Embryonic facial prominence (tissue), 1 donor: ENCODE data around the gene YBX3.
"Not testable (repeated sequence)": the region's sequence is repeated elsewhere in the genome, so short reads cannot be mapped to it uniquely, and the experiment has no call there.

Experiments
- DNase-seq: peaks from one replicate; pipeline ENCODE4 v3.0.0-alpha.2; 2016; ENCODE audit errors: extremely low spot score

The YBX3 gene

GRCh38 chr12:10722905-10723746 is at the start of gene YBX3:
TSS of gene YBX3 (minus strand) at chr12:10723323. CDS start at chr12:10723111, 212 bp downstream.
- peak; percentile 47 for DNase-seq

DNA sequence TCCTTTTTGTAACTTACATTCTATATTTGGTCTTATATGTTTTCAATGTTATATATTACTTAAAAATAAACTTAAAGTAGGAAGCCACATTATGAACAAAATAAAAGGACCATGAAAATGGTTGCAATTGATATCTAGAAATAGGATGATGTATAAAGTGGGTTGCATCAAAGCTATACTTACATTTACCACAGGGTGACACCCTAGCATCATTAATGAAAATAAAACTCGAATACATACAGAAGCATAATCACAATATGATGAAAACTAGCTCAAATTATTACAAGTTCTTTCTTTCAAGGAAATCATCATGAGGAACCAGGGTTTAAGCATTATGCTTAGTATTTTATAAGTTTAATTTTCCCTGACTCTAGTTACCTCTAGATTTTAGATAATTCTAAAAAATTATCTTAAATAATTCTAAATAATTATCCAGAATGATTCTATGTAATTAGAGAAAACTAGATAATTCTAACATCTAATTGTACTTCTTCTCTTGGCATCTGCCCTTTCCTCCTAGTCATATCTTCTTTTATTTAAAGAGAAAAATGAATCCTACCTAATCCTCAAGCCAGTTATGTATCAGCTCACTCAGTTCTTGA is 48.1 kb upstream of the YBX3 start:
- no peak for DNase-seq

DNA sequence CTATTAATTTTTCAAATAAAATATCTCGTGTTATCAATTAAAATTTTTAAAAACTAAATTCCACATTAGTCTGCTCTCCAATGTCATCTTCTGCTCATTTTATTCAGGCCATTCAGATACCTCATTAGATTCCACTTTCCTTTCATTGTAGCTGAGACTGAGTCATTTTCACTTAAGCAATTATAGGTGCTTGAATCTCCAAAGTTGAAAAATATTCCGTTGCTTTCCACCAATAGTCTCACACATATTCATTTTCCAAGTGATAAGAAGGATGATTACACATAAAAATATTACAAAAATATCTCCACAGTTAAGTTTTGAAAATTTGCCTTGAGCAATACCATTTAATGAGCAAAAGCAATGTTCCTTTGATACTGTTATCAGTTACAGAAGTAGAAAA is 36.5 kb upstream of the YBX3 start:
- no peak for DNase-seq

DNA sequence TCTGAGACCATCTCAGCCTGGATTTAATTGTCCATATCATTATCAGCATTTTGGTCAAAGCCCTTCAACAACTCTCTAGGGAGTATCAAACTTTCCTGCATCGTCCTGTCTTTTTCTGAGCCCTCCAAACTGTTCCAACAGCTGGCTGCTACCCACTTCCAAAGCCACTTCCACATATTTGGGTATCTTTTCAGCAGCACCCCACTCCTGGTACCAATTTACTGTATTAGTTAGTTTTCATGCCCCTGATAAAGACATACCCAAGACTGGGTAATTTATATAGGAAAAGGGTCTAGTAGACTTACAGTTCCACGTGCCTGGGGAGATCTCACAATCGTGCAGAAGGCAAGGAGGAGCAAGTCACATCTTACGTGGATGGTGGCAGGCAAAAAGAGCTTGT is 33.1 kb upstream of the YBX3 start:
- DNase-seq, result no peak

DNA sequence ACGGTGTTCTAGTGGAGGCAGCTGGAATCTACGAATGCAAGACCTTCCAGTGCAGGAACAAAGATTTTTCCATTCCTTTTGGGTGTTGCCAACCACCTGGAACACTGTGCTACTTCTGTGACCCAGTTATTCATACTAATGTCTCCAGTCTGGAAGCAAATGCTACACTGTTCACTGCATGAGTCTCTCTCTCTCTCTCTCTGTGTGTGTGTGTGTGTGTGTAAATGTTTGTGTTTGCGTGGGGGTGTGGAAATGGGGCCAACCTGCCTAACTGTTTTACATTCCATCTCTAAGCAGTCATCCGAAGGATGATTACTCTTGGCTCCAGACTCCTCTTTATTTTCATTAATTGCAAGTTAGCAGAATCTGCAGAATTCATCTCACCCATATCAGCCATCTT is 29.9 kb upstream of the YBX3 start:
- DNase-seq, result no peak

- DNase-seq, result no peak
These were observed 27.2 kb upstream of the YBX3 start for GRCh38 chr12:10750385-10750727.

DNA sequence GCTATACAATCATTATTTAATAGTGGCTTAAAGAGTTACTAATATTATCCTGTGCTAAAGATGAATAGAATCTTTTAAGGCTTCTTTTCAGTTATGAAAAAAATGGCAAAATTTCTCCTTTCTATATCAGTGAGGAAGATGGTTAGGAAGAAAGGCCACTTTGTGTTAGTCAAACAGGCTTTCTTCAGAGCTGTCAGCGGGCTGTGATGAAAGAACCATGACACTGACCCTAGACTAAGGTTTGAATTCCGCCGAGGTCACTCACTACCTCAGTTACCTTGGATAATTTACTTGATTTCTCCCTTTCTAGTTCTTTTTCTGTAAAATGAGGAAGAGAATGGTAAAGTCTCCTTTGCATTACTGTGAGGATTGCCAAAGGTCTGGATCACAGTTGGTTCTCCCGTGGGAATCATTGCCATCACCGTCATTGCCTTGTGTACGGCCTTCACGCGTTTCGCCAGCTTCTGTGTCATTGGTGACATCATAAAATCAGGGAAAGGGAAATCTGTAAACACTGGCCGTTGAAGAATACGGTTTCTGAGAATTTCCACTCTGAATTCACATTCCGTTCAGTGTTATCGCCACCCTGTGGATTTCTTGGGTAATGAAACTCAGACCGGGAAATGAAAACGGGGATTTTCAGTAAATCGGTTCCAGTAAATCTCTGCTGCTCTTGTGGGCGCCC is 26.7 kb upstream of the YBX3 start:
- peak; percentile 87 for DNase-seq

DNA sequence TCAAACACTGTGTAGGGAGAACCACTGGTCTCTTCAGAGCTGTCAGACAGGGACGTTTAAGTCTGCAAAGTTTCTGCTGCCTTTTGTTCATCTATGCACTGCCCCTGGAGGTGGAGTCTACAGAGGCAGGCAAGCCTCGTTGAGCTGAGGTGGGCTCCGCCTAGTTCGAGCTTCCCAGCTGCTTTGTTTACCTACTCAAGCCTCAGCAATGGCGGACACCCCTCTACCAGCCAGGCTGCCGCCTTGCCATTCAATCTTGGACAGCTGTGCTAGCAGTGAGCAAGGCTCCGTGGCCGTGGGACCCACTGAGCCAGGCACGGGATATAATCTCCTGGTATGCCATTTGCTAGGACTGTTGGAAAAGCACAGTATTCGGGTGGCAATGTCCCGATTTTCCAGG is 24.6 kb upstream of the YBX3 start:
- no peak for DNase-seq

DNA sequence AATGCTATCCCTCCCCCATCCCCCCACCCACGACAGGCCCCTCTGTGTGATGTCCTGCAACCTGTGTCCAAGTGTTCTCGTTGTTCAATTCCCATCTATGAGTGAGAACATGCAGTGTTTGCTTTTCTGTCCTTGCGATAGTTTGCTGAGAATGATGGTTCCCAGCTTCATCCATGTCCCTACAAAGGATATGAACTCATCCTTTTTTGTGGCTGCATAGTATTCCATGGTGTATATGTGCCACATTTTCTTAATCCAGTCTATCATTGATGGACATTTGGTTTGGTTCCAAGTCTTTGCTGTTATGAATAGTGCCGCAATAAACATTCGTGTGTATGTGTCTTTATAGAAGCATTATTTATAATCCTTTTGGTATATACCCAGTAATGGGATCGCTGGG is 20.3 kb upstream of the YBX3 start:
- not testable (repeated sequence) for DNase-seq

DNA sequence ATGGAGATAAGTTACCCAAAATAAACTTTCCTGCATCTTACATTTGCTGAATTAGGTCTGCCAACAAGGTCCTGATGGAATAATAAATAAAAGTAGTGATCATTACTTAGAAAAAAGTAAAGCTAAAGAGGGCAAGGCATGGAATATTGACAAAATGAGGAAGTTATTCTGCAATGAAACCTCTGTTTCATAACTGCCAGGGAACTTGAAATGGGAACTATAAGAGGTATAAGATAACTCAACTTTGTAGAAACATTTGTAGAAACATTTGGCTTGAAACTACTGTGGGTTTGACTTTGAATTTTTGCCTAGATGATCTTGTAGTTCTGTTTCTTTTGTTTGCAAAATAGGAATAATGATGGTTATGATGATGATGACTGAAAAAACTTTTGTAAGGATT is 18.7 kb upstream of the YBX3 start:
- DNase-seq, result no peak

GRCh38 chr12:10740182-10740581 is 17.1 kb upstream of the YBX3 start:
- no peak for DNase-seq

- DNase-seq, result no peak
These were observed 16.3 kb upstream of the YBX3 start for GRCh38 chr12:10739157-10740118.

DNA sequence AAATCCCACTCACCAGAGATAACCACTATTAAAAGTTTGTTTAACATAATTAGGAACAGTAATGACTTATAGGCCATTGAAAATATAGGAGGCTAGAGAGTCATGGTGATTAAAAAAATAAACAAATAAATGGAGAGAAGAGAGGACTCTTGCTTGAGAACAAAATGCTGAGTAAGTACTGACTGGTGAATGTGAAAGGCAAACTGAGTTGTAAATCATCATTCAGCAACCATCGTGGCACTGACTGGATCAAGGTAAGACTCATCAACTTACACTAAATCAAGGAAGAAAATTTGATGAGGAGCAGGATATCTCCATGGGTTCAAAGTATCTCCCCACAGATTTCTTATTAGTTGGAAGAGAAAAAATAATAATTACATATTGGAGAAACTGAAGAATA is 14.1 kb upstream of the YBX3 start:
- no peak for DNase-seq

DNA sequence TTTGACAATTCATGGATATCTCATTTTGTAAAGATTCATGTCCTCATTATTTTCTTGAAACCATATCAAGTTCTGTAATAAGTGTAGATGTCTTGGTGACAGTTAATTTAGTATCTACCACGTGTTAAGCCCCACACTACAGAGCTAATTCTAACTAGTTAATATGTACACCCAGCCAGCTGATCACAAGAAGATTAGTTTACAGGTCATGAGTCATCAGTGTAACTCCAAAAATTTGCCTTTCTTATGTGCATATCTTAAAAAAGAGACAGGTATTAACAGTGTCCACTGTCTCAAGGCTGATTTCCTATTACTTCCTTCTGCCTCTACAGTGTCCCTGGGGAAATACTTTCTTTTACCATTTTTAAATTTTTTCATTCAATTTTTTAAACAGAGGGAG is 13.3 kb upstream of the YBX3 start:
- DNase-seq, result no peak

- DNase-seq, result no peak
These were observed 12.3 kb upstream of the YBX3 start for GRCh38 chr12:10735428-10735827.

DNA sequence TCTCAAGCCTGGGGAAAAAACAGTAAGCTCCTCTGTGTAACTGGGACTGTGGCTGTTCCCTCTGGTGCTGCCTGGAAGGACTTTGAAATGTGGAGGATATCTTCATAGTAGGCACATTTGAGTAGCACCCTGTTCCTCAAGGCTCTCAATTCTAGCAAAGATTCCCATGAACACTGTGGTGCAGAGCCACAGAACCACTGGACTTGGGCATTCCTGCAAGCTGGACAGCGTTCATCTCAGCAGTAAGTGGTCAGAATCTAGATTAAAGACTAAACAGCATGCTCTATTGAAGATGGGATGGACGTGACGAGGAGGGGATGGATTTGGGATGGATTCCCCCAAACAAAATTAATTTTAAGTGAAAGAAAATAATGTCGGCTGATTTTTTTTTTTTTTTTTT is 9.4 kb upstream of the YBX3 start:
- no peak for DNase-seq

DNA sequence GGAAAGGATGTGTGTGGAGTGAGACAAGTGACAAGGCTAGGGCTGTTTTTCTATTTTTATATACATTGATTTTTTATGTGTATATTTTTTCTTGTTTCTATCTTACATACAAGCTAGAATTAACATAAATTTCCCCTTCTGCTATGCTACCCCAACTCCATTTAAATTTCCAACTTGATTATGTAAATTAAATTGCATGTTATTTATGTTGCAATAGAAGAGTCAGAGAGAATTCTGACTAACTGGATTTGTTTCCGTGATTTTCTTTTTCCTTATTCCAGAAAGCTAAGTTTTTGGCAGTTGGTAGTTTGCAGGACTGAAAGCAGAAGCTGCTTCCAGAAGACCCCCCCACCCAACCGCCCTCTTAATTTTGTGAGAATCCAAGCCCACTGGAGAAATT is 8.9 kb upstream of the YBX3 start:
- DNase-seq, result no peak

- no peak for DNase-seq
These were observed 7.4 kb upstream of the YBX3 start for GRCh38 chr12:10730559-10730958.

DNA sequence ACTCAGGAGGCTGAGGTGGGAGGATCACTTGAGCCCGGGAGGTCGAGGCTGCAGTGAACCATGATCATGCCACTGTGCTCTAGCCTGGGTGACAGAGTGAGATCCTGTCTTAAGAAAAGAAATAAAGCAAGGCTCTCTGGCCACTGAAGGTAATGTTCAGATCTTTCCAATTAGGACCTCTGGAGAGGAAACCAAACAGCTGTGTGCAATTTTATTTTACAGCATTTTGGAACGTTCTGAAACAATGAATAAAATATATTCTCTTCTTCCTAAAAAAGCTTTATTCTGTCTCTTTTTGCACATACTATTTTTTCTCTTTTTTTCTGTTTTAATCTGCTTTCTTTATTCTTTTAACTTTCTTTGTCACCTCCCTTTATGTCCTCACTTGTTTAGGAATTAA is 5.0 kb upstream of the YBX3 start:
- DNase-seq, result no peak

GRCh38 chr12:10726945-10727344 is 3.8 kb upstream of the YBX3 start:
- no peak for DNase-seq

GRCh38 chr12:10725003-10725402 is 1.9 kb upstream of the YBX3 start:
- no peak for DNase-seq

DNA sequence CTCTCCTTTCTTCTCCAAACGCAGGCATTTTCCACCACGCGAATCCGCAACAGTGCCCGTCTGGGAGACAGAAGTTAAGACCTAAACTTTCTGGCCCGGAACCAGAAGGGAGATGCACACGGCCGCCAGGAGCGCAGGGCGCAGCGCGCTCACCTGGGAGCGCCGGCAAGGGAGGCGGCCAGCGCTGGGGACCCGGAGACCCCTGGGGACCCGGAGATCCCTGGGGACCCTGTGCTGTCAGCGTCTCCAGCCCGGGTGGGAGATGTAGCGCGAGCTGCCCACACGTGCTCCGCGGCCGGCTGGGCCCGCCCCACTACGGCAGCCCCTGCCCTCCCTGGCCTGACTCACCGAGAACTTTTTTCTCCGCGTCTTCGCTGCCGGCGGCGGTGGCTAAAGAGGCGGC is 620 bp downstream of the YBX3 start:
- no peak for DNase-seq
